NK-92 treated with Interleukin-12 subunit alpha and Interleukin-12 subunit beta, amount 100 ng/mL, for 24 hours (cell line): Measurements from ENCODE around the gene GRIA1.

ENCODE experiments used
- DNase-seq: peaks from one replicate; lab custom pipeline; 2025; lab: John Stamatoyannopoulos, UW

The GRIA1 gene

DNA sequence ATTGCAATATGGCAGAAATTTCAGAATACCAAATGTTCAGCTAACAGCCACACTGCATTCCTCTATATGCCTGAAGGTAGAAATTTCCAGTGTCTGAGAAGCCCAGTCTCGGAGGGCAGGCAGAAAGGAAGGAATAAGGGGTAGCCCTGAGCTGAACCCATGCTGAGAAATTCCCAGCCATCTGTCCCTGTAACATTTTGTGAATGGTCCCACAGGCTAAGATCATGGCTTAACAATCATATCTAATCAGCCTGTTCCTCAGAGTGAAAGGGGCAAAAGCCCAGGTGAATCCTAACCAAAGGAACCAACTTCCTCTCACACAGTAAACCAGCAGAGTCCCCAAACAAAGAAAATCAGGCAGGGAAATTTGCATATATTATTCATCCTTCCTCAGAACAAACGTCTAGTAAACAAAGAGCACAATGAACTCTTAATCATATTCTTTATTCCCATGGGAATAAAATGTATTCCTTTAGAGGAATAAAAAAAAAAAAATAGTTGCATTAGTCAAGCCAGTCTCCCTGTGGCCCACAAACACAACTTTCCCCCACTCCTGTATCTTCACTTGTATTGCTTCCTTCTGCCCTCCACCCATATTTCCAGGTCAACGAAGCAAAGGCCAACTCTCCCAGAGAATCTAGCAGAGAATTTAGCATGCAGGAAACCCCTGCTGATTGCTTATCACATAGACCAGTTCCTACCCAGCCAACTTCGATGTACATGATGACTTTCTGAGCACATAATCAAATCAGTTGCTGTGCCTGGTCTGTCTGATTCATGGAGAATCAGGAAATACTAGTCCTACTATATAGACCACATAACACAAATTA, 290.6 kb downstream of the GRIA1 start:
- no peak for DNase-seq

- no peak for DNase-seq
Measured at GRCh38 chr5:153782589-153783361, 292.3 kb downstream of the GRIA1 start.

GRCh38 chr5:153783362-153783658, 292.8 kb downstream of the GRIA1 start:
- DNase-seq, result no peak

DNA sequence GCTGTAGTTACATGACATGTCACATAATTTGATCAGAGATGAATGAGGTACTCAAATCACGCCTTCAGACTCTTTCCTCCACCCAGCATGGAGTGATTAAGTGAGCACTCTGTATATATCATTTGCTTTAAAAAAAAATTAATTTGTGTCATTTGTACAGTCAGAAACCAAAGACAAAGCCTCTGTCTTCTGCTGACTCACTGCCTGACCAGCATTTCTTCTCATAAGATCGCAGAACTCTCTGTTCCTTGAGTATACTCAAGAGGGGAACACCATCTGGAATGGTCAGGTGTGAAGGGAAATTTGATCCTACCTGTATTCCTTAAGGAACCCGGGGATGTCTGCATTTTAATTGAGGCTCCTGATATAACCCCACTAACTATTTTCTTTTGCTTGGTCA, 293.8 kb downstream of the GRIA1 start:
- no peak for DNase-seq

- no peak for DNase-seq
Measured at GRCh38 chr5:153791339-153791738, 300.9 kb downstream of the GRIA1 start.

- no peak for DNase-seq
Measured at GRCh38 chr5:153792305-153792704, 301.8 kb downstream of the GRIA1 start.

- DNase-seq, result no peak
Measured at GRCh38 chr5:153793699-153794098, 303.2 kb downstream of the GRIA1 start.

DNA sequence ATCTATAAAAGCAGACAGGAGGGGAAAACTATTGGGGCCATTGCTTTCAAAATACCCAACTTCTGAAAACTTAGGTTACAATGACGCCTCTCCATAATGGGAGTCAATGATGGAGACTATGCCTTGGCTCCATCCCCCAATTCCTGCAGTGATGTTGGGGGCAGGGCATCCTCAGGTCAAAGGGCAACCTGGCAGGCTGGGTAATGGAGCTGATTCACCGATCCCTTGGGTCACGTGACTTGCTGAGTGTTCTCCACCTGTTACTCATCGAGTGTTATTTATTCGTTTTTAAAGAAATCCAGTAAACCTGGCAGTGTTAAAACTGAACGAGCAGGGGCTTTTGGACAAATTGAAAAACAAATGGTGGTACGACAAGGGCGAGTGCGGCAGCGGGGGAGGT, 303.9 kb downstream of the GRIA1 start:
- DNase-seq, result no peak

GRCh38 chr5:153796527-153796926, 306.1 kb downstream of the GRIA1 start:
- DNase-seq, result no peak

- no peak for DNase-seq
Measured at GRCh38 chr5:153797484-153797883, 307.0 kb downstream of the GRIA1 start.

GRCh38 chr5:153798830-153799229, 308.4 kb downstream of the GRIA1 start:
- no peak for DNase-seq

- DNase-seq, result no peak
Measured at GRCh38 chr5:153799466-153799865, 309.0 kb downstream of the GRIA1 start.

- no peak for DNase-seq
Measured at GRCh38 chr5:153802050-153802821, 311.8 kb downstream of the GRIA1 start.

GRCh38 chr5:153807801-153808200, 317.3 kb downstream of the GRIA1 start:
- no peak for DNase-seq

DNA sequence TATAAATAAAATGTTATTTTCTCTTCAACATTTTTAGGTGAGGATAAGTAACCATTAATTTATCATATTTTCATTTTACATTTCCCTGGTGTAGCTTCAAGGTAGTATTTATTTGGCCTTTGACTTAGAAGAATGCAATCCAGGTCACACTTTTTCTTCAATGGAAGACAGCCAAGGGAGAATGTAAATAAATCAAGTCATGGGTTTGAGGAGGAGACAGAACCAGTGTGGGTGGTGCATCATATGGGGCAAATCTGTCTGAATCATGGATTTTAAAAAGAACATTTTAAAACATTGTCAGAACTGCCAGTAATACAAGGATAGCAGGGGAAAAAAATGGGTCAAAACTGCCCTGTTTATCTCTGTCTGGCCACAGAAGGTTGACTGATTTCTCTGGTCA, 318.7 kb downstream of the GRIA1 start:
- DNase-seq, result no peak

- DNase-seq, result no peak
Measured at GRCh38 chr5:153813901-153814300, 323.4 kb downstream of the GRIA1 start.

DNA sequence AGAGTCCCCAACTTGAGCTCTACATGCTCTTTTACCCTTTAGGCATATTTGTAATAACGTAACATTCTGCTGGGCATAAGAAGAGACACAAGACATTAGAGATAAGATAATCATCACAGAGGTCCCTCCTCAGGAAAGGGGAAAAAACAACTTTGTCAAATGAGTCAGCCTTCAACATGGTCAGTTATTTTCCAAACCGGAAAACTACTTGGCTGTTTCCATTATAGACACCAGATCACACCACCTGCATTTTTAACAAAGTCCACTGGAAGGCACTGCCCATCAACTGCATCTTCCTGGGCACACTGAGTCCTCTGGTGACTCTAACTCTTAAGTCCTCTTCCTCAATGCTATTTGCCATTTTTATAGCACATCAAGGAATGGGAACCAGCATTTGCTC, 326.4 kb downstream of the GRIA1 start:
- DNase-seq, result no peak

DNA sequence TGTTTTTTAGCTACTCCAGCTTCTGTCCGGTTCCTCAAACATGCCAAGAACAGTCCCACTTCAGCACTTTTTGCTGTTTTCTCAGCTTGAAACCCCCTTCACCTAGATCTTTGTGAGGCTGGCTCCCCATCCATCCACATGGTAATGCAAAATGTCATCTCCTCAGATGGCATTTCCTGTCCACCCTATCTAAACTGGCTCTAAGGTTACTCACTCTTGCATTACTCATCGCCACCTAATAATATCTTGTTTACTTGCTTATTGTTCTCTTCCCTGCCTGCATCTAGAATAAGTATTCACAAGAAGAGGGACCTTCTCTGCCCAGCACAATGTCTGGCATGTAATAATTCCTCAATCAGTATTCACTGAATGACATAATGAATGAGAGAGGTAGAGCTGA, 328.2 kb downstream of the GRIA1 start:
- no peak for DNase-seq

GRCh38 chr5:153823036-153823435, 332.6 kb downstream of the GRIA1 start:
- DNase-seq, result no peak

DNA sequence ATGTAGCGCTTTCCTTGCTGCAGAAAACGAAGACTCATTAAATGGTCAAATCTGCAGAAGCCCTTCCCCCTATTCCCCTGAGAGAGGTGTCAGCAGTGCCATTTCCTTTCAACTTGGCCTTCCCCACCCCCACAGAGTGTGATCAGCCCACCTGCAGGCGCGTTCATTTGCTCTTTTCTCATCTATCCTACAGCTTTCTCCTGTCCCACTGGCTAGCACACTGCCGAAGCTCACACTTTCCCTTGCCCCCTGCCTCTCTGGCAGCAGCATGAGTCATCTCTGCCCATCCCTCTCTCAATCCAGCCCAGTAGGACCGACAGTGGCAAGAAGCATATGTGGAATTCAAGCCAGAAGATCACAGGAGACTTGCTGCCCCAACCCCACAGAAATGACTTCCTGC, 334.4 kb downstream of the GRIA1 start:
- DNase-seq, result no peak

- no peak for DNase-seq
Measured at GRCh38 chr5:153827397-153827796, 336.9 kb downstream of the GRIA1 start.

DNA sequence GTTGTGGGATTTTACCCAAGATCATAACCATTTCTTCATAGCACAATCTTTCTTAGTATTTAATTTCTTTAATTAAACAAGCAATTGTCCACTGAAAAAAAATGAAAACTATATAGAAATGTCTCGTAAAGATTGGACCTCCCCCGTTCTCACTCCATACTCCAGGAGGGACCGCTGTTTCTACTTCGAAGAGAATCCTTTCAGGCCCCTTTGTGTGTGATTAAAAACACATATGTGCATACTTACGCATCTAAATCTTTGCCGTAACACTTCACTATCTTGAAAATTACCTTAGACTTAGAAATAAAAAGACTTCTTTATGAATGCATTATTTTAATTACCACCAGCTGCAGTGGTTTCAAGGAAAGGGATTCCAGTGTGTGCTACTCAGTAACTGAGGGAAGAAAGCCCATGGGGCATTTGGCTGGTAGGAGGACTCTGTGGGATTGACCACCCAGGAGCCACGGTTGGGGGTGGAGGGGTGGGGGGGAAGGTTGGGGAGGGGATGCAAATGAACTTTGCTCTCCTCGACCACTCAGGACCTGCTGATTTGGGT, 339.1 kb downstream of the GRIA1 start:
- DNase-seq, result no peak

- no peak for DNase-seq
Measured at GRCh38 chr5:153831973-153832372, 341.5 kb downstream of the GRIA1 start.
